Sigmoid colon (tissue), 4 donors: ENCODE measurements around the gene ERBB3.

Experiments used
- CTCF ChIP-seq, 4 experiments: fragments of 450-650 bp in 3 of 4; fragments of 200-600 bp in 1 of 4; IDR thresholded peaks; one replicate each; pipeline ENCODE4 v1.5.1; 2016 to 2019; ENCODE audit warnings: antibody characterized with exemption in 4 of 4, mild to moderate bottlenecking in 3 of 4, moderate library complexity in 2 of 4
- EP300 ChIP-seq, 4 donors: sonication (generic); formaldehyde crosslinking; IDR thresholded peaks; one replicate each; pipeline ENCODE4 v1.6.1; 2017; ENCODE audit warnings: antibody characterized with exemption in 4 of 4
- POLR2A ChIP-seq, 2 donors: fragments of 450-650 bp; IDR thresholded peaks; one replicate each; pipeline ENCODE4 v1.6.1; 2016; ENCODE audit warnings: antibody characterized with exemption in 2 of 2, mild to moderate bottlenecking in 2 of 2, moderate library complexity in 2 of 2

GRCh38 chr12:56071648-56072047, 8.3 kb upstream of the ERBB3 start:
- TF ChIP-seq EP300 (IDR thresholded peaks at IDR 0.05): no peak
- no peak for TF ChIP-seq CTCF (IDR thresholded peaks at IDR 0.05)
- no peak for TF ChIP-seq POLR2A (IDR thresholded peaks at IDR 0.05)
